GM19452 (cell line): Measurements from ENCODE around the gene VAMP3.

Experiments
- ATAC-seq: cut with Tn5 transposase; IDR thresholded peaks from one replicate; pipeline ENCODE4 v1.9.1; 2021; ENCODE audit not compliant: unreplicated experiment

VAMP3 gene

GRCh38 chr1:7810395-7810794 lies 39.3 kb downstream of the VAMP3 start:
- ATAC-seq, result no peak

GRCh38 chr1:7811476-7811875 lies 40.4 kb downstream of the VAMP3 start:
- no peak for ATAC-seq

GRCh38 chr1:7813677-7814373 lies 42.7 kb downstream of the VAMP3 start:
- no peak for ATAC-seq

GRCh38 chr1:7821282-7821681 lies 50.2 kb downstream of the VAMP3 start:
- ATAC-seq, result no peak

GRCh38 chr1:7824701-7825100 lies 53.6 kb downstream of the VAMP3 start:
- ATAC-seq, result no peak

- no peak for ATAC-seq
These were observed 55.3 kb downstream of the VAMP3 start for GRCh38 chr1:7826363-7826762.

GRCh38 chr1:7827126-7827955 lies 56.2 kb downstream of the VAMP3 start:
- no peak for ATAC-seq
